VCaP (cell line): ENCODE measurements around the gene CLIC6.
A peak's percentile ranks its signal among the peaks of the same experiment; 100 is the strongest.

ENCODE experiments used
- H3K27ac ChIP-seq: fragments of 450-650 bp; 2 replicates; pipeline ENCODE4 v1.5.1; 2017
- CTCF ChIP-seq: fragments of 450-650 bp; conservative IDR thresholded peaks from 2 replicates; pipeline ENCODE4 v1.5.1; 2017; ENCODE audit warnings: mild to moderate bottlenecking, moderate library complexity

Gene CLIC6

GRCh38 chr21:34688145-34688544, 19.4 kb downstream of the CLIC6 start:
- H3K27ac ChIP-seq, result no peak overlapping the region
- TF ChIP-seq CTCF, result no peak

GRCh38 chr21:34688715-34689114, 19.9 kb downstream of the CLIC6 start:
- no peak for TF ChIP-seq CTCF
- H3K27ac ChIP-seq, result no peak overlapping the region

- no peak overlapping the region for H3K27ac ChIP-seq
- no peak for TF ChIP-seq CTCF
Measured at GRCh38 chr21:34690041-34690792, 21.4 kb downstream of the CLIC6 start.

- no peak for TF ChIP-seq CTCF
- no peak overlapping the region for H3K27ac ChIP-seq
Measured at GRCh38 chr21:34690793-34691175, 22.0 kb downstream of the CLIC6 start.

- no peak for TF ChIP-seq CTCF
- no peak overlapping the region for H3K27ac ChIP-seq
Measured at GRCh38 chr21:34691390-34692032, 22.7 kb downstream of the CLIC6 start.

GRCh38 chr21:34692458-34693020, 23.7 kb downstream of the CLIC6 start:
- no peak overlapping the region; the same call in 1 of the 2 replicates for H3K27ac ChIP-seq
- no peak for TF ChIP-seq CTCF

- TF ChIP-seq CTCF, result peak; percentile 97
- H3K27ac ChIP-seq, result no peak overlapping the region; the same call in 1 of the 2 replicates
Measured at GRCh38 chr21:34693192-34693810, 24.5 kb downstream of the CLIC6 start.
